A673 (cell line): Measurements from ENCODE around the gene ATG9B.
"Not testable (repeated sequence)": the region's sequence is repeated elsewhere in the genome, so short reads cannot be mapped to it uniquely, and the experiment has no call there.

ENCODE experiments used
- EZH2 ChIP-seq: fragments of 200-600 bp; sonication (generic); IDR thresholded peaks from 2 replicates; pipeline ENCODE4 v1.6.1; 2017; ENCODE audit warnings: borderline replicate concordance, low read depth, mild to moderate bottlenecking, mixed read lengths, antibody characterized with exemption, low read length; ENCODE audit not compliant: poor library complexity, severe bottlenecking
- TF ChIP-seq, protein P1 (sequence below): fragments of 300-800, 200-600 bp; sonication (generic); conservative IDR thresholded peaks from 2 replicates; pipeline ENCODE4 v1.5.1; 2017; ENCODE audit warnings: low read depth, mild to moderate bottlenecking, antibody characterized with exemption, low read length, moderate library complexity, mixed read lengths

DNA sequence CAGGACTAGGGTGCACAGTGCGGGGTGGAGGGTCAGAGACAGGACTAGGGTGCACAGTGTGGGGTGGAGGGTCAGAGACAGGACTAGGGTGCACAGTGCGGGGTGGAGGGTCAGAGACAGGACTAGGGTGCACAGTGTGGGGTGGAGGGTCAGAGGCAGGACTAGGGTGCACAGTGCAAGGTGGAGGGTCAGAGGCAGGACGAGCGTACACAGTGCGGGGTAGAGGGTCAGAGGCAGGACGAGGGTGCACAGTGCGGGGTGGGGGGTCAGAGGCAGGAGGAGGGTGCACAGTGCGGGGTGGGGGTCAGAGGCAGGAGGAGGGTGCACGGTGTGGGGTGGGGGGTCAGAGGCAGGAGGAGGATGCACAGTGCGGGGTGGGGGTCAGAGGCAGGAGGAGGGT is 19.2 kb upstream of the ATG9B start:
- TF ChIP-seq, protein P1, sequence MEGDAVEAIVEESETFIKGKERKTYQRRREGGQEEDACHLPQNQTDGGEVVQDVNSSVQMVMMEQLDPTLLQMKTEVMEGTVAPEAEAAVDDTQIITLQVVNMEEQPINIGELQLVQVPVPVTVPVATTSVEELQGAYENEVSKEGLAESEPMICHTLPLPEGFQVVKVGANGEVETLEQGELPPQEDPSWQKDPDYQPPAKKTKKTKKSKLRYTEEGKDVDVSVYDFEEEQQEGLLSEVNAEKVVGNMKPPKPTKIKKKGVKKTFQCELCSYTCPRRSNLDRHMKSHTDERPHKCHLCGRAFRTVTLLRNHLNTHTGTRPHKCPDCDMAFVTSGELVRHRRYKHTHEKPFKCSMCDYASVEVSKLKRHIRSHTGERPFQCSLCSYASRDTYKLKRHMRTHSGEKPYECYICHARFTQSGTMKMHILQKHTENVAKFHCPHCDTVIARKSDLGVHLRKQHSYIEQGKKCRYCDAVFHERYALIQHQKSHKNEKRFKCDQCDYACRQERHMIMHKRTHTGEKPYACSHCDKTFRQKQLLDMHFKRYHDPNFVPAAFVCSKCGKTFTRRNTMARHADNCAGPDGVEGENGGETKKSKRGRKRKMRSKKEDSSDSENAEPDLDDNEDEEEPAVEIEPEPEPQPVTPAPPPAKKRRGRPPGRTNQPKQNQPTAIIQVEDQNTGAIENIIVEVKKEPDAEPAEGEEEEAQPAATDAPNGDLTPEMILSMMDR = not testable (repeated sequence)
- not testable (repeated sequence) for TF ChIP-seq EZH2
